IMR-90 (cell line): ENCODE data around the gene GPR27. TPM values are rescaled to one million over a fixed set of nuclear protein-coding genes. Genes with fewer than 3 reads are reported as not detected.

Experiments
- ATAC-seq: fragments of 200-7000 bp; cut with Tn5 transposase; 2 replicates; pipeline ENCODE4 v1.9.1; 2020; ENCODE audit warnings: low read depth, mild to moderate bottlenecking, moderate library complexity
- BruUV-seq: library from RNA; stranded (reverse); fragments of 400-500 nt; replicated peaks from 2 replicates; lab custom pipeline; 2021; lab: Mats Ljungman, UMichigan
- CTCF ChIA-PET: fragments of 300-600 bp; formaldehyde crosslinking; extraction: SDS; loops from one replicate; lab custom pipeline; 2021; ENCODE audit warnings: antibody characterized with exemption; lab: Yijun Ruan, JAX
- POLR2A ChIA-PET: fragments of 300-600 bp; sonication (Branson Sonifier 250); formaldehyde crosslinking; loops from one replicate; lab custom pipeline; 2022; ENCODE audit warnings: antibody characterized with exemption; ENCODE audit not compliant: unreplicated experiment; lab: Charles Lee
- DNase-seq: peaks from one replicate; pipeline ENCODE4 v3.0.0; 2013
- H2AFZ ChIP-seq: replicated peaks from 2 replicates; pipeline ENCODE3; 2013; ENCODE audit warnings: low read length, mild to moderate bottlenecking; ENCODE audit not compliant: poor library complexity
- H2AK5ac ChIP-seq: 2 replicates; pipeline ENCODE4 v1.6.1; 2013; ENCODE audit warnings: low read depth, low read length, inconsistent platforms
- H2AK9ac ChIP-seq: replicated peaks from 2 replicates; pipeline ENCODE3; 2013; ENCODE audit warnings: mild to moderate bottlenecking, low read depth, low read length, moderate library complexity; ENCODE audit not compliant: poor library complexity
- H2BK120ac ChIP-seq: 2 replicates; pipeline ENCODE4 v1.6.1; 2013; ENCODE audit warnings: low read depth, low read length, inconsistent platforms
- H2BK15ac ChIP-seq: 3 replicates; pipeline ENCODE4 v1.6.1; 2013; ENCODE audit warnings: low read depth, low read length, inconsistent platforms
- H2BK20ac ChIP-seq: 2 replicates; pipeline ENCODE4 v1.6.1; 2013; ENCODE audit warnings: low read depth, mild to moderate bottlenecking, inconsistent platforms, low read length, moderate library complexity
- H2BK5ac ChIP-seq: 2 replicates; pipeline ENCODE4 v1.6.1; 2013; ENCODE audit warnings: mild to moderate bottlenecking, low read depth, low read length, inconsistent platforms; ENCODE audit not compliant: poor library complexity, severe bottlenecking
- H3K14ac ChIP-seq: replicated peaks from 2 replicates; pipeline ENCODE4 v1.6.1; 2013; ENCODE audit warnings: low read depth, low read length, inconsistent platforms
- H3K18ac ChIP-seq: 2 replicates; pipeline ENCODE4 v1.6.1; 2013; ENCODE audit warnings: low read depth, low read length, control low read depth
- H3K23ac ChIP-seq: 2 replicates; pipeline ENCODE4 v1.6.1; 2013; ENCODE audit warnings: low read depth, low read length, inconsistent platforms
- H3K27ac ChIP-seq: 2 replicates; pipeline ENCODE4 v1.5.1; 2013; ENCODE audit warnings: mild to moderate bottlenecking, control low read depth, low read length; ENCODE audit not compliant: insufficient read depth
- H3K27me3 ChIP-seq: 2 replicates; pipeline ENCODE4 v1.6.1; 2013; ENCODE audit warnings: low read length; ENCODE audit not compliant: control insufficient read depth, insufficient read depth
- H3K36me3 ChIP-seq: 2 replicates; pipeline ENCODE4 v1.6.1; 2013; ENCODE audit warnings: low read length, mixed read lengths; ENCODE audit not compliant: control insufficient read depth, insufficient read depth
- H3K4ac ChIP-seq: 2 replicates; pipeline ENCODE4 v1.6.1; 2013; ENCODE audit warnings: low read depth, low read length, inconsistent platforms
- H3K4me1 ChIP-seq: 2 replicates; pipeline ENCODE4 v1.6.1; 2013; ENCODE audit warnings: low read length, mixed read lengths; ENCODE audit not compliant: control insufficient read depth, insufficient read depth
- H3K4me2 ChIP-seq: 2 replicates; pipeline ENCODE4 v1.6.1; 2013; ENCODE audit warnings: low read depth, mild to moderate bottlenecking, control low read depth, low read length, moderate library complexity
- H3K4me3 ChIP-seq: 2 replicates; pipeline ENCODE4 v1.5.1; 2013; ENCODE audit warnings: low read depth, mild to moderate bottlenecking, control low read depth, low read length, moderate library complexity; ENCODE audit not compliant: insufficient read depth
- H3K56ac ChIP-seq: 2 replicates; pipeline ENCODE4 v1.6.1; 2013; ENCODE audit warnings: low read length, inconsistent platforms; ENCODE audit not compliant: insufficient read depth; ENCODE audit errors: extremely low read depth
- H3K79me1 ChIP-seq, 2 experiments: 2 replicates each; pipeline ENCODE4 v1.6.1; 2013; ENCODE audit warnings: low read length in 2 of 2, inconsistent platforms in 1 of 2, low read depth in 1 of 2
- H3K9ac ChIP-seq: 2 replicates; pipeline ENCODE4 v1.6.1; 2013; ENCODE audit warnings: low read depth, low read length, control low read depth
- H3K9me1 ChIP-seq: 2 replicates; pipeline ENCODE4 v1.6.1; 2013; ENCODE audit warnings: low read length, inconsistent platforms; ENCODE audit not compliant: insufficient read depth
- H3K9me3 ChIP-seq: 2 replicates; pipeline ENCODE4 v1.6.1; 2013; ENCODE audit warnings: low read length; ENCODE audit not compliant: control insufficient read depth, insufficient read depth
- H4K20me1 ChIP-seq: 2 replicates; pipeline ENCODE4 v1.6.1; 2013; ENCODE audit warnings: low read length, inconsistent platforms; ENCODE audit not compliant: insufficient read depth
- H4K5ac ChIP-seq: 2 replicates; pipeline ENCODE4 v1.6.1; 2013; ENCODE audit warnings: mild to moderate bottlenecking, low read depth, low read length, control low read depth
- H4K8ac ChIP-seq, 2 experiments: 2 replicates each; pipeline ENCODE4 v1.6.1; 2013; ENCODE audit warnings: low read depth in 2 of 2, low read length in 2 of 2, control low read depth in 1 of 2, inconsistent platforms in 1 of 2
- H4K91ac ChIP-seq: 2 replicates; pipeline ENCODE4 v1.6.1; 2013; ENCODE audit warnings: low read depth, low read length, inconsistent platforms; ENCODE audit not compliant: insufficient read depth
- CEBPB ChIP-seq: IDR thresholded peaks from 2 replicates; pipeline ENCODE4 v1.6.1; 2012; ENCODE audit warnings: low read depth, low read length, improper control_type of control experiment
- CTCF ChIP-seq: conservative IDR thresholded peaks from 2 replicates; pipeline ENCODE4 v1.5.1; 2012; ENCODE audit warnings: mild to moderate bottlenecking, low read depth, low read length, improper control_type of control experiment
- MAZ ChIP-seq: IDR thresholded peaks from 2 replicates; pipeline ENCODE4 v1.6.1; 2012; ENCODE audit warnings: low read depth, mild to moderate bottlenecking, low read length, improper control_type of control experiment, moderate library complexity, borderline replicate concordance
- NFE2L2 ChIP-seq: fragments of 150-350 bp; IDR thresholded peaks from 2 replicates; pipeline ENCODE4 v1.6.1; 2016; ENCODE audit warnings: low read depth, mild to moderate bottlenecking, low read length
- RAD21 ChIP-seq: IDR thresholded peaks from 2 replicates; pipeline ENCODE4 v1.6.1; 2012; ENCODE audit warnings: low read length, improper control_type of control experiment
- RFX5 ChIP-seq: IDR thresholded peaks from 2 replicates; pipeline ENCODE4 v1.8.0; 2012; ENCODE audit warnings: low read depth, mild to moderate bottlenecking, low read length, moderate library complexity
- SMC3 ChIP-seq: fragments of 150-350 bp; IDR thresholded peaks from 2 replicates; pipeline ENCODE4 v1.6.1; 2016; ENCODE audit warnings: low read depth, mild to moderate bottlenecking, antibody characterized with exemption, low read length, moderate library complexity
- WGBS, 2 experiments: methylation state at CpG; one replicate each; pipeline versions ENCODE4 v1.1.5 to v1.1.7; 2013; ENCODE audit warnings: missing lambda C conversion rate in 2 of 2; ENCODE audit not compliant: insufficient read length in 1 of 2; ENCODE audit errors: extremely low coverage in 2 of 2; 5-methylcytosine and 5-hydroxymethylcytosine counted together
- dilution Hi-C: fragments of 300-500 bp; cut with HindIII; formaldehyde crosslinking; loops from one replicate; pipeline ENCODE4 v1.14.3; 2018; ENCODE audit warnings: low sequenced_read_pairs; ENCODE audit not compliant: unreplicated experiment
- in situ Hi-C: fragments of 300-500 bp; cut with MboI; formaldehyde crosslinking; loops from 3 replicates; pipeline ENCODE4 v1.14.3; 2019; ENCODE audit warnings: low sequenced_read_pairs, inconsistent platforms, mixed read lengths
- intact Hi-C: fragments of 100-400 bp; cut with micrococcal nuclease; formaldehyde crosslinking; loops from 2 replicates; pipeline ENCODE4 v1.10.0; 2022
- polyA plus RNA-seq, 3 experiments: library from polyadenylated mRNA; depleted of rRNA; stranded (reverse); fragments of >200 nt; gene quantifications; 2 replicates each; pipeline ENCODE4 v1.2.3, GENCODE V29; 2012; ENCODE audit warnings: low replicate concordance in 1 of 3
- total RNA-seq: library from RNA; depleted of rRNA; stranded (reverse); fragments of >200 nt; gene quantifications from 2 replicates; pipeline ENCODE4 v1.2.3, GENCODE V29; 2012

The GPR27 gene
- total and polyA plus RNA-seq, 2 of the 4 experiments (the other 2 are of a cell fraction), result not detected

- H3K4ac ChIP-seq, result no peak overlapping the region
- in situ Hi-C loops, result no loop called here
- H2BK5ac ChIP-seq, result no peak overlapping the region
- no TSS peak for BruUV-seq
- CTCF ChIA-PET, result interaction anchor here (0.6 kb wide), 1 partner anchor 1743 kb away, joined by 4 read pairs; no protein-coding TSS in a partner anchor
- no peaks in the 10 kb centered on the region for H3K36me3 ChIP-seq
- H2AK5ac ChIP-seq, result no peak overlapping the region
- H2AFZ ChIP-seq, result no peak overlapping the region
- no peak overlapping the region for H3K56ac ChIP-seq
- H3K14ac ChIP-seq, result no peak overlapping the region
- WGBS, 2 experiments, result 56% methylated on average over 2 of the region's 5 CpGs; no CpG with 5 or more reads in 1 of the 2 experiments
- H3K18ac ChIP-seq, result no peak overlapping the region
- no peak overlapping the region for H2BK15ac ChIP-seq
- ATAC-seq (no peak), DNase-seq (no peak)
- no peaks in the 10 kb centered on the region for H3K4me1 ChIP-seq
- no peak overlapping the region for H2BK20ac ChIP-seq
- no peak overlapping the region for H4K91ac ChIP-seq
- H2BK120ac ChIP-seq, result no peak overlapping the region
- no peak overlapping the region for H3K4me3 ChIP-seq
- TF ChIP-seq RAD21 (no peak), MAZ (no peak), CEBPB (no peak), NFE2L2 (no peak), CTCF (no peak), RFX5 (no peak), SMC3 (no peak)
- H4K20me1 ChIP-seq, result no peaks in the 10 kb centered on the region
- H3K9ac ChIP-seq, result no peak overlapping the region
- no peaks in the 10 kb centered on the region for H3K9me3 ChIP-seq
- H3K79me1 ChIP-seq, result no peaks in the 10 kb centered on the region
- intact Hi-C loops, result no loop called here
- H3K23ac ChIP-seq, result no peak overlapping the region
- dilution Hi-C loops, result no loop called here
- H2AK9ac ChIP-seq, result no peak overlapping the region
- no peak overlapping the region for H3K27ac ChIP-seq
- H4K8ac ChIP-seq, result no peak overlapping the region
- H4K5ac ChIP-seq, result no peak overlapping the region
- H3K4me2 ChIP-seq, result no peak overlapping the region
- POLR2A ChIA-PET, result no interaction called here
- H3K9me1 ChIP-seq, result no peaks in the 10 kb centered on the region
- peaks cover 14% of the 10 kb centered on the region for H3K27me3 ChIP-seq
Measured at GRCh38 chr3:71771126-71771525, 17.5 kb downstream of the GPR27 start.
